ENCODE measurements around the gene TLR5. TPM values are rescaled to one million over a fixed set of nuclear protein-coding genes. Genes with fewer than 3 reads are reported as not detected.

TLR5 gene
- polyA plus RNA-seq, 1 of the 3 experiments (the other 2 are of a cell fraction), result not detected

GRCh38 chr1:223125766-223126165 is 17.3 kb downstream of the TLR5 start:
- TF ChIP-seq TAF1 (IDR thresholded peaks at IDR 0.05; ENCODE audit: borderline replicate concordance, low read depth, low read length) (no peak), PBX3 (IDR thresholded peaks at IDR 0.05) (no peak), FOXM1 (IDR thresholded peaks at IDR 0.05; ENCODE audit: low read depth) (no peak), RAD21 (IDR thresholded peaks at IDR 0.05; ENCODE audit: low read length) (no peak), NFIC (IDR thresholded peaks at IDR 0.05; ENCODE audit: borderline replicate concordance) (no peak), RFX5 (IDR thresholded peaks at IDR 0.05; ENCODE audit: low read length) (no peak), IRF3 (IDR thresholded peaks at IDR 0.05; ENCODE audit: low read depth, low read length) (no peak), GATA2 (CRISPR knock-in tag; IDR thresholded peaks at IDR 0.05) (no peak), USF1 (IDR thresholded peaks at IDR 0.05; ENCODE audit: borderline replicate concordance, low read depth) (no peak), EZH2phosphoT487 (IDR thresholded peaks at IDR 0.05; ENCODE audit: borderline replicate concordance, low read depth) (no peak), TCF12 (IDR thresholded peaks at IDR 0.05) (no peak)
- ChIA-PET POLR2A (no interaction called here), CTCF (interaction anchor here (1.2 to 10.3 kb wide), 5 partner anchors 9 to 349 kb away, joined by 3 to 93 read pairs (median 46); no protein-coding TSS in a partner anchor)
- peaks cover 5% of the 10 kb centered on the region; the same call in 1 of the 2 replicates for H3K27me3 ChIP-seq (ENCODE audit: insufficient read depth)
- H3K9me2 ChIP-seq, result no peaks in the 10 kb centered on the region
- no peak for DNase-seq
- 67% methylated on average over 2 of the region's 2 CpGs for WGBS (ENCODE audit: low lambda C conversion rate)
- H3K9me3 ChIP-seq, result no peaks in the 10 kb centered on the region
- H4K20me1 ChIP-seq (ENCODE audit: insufficient read depth), result no peaks in the 10 kb centered on the region
- H3K4me3 ChIP-seq (ENCODE audit: low read depth in 2 of 2, low read length in 1 of 2), result no peak overlapping the region
- no peaks in the 10 kb centered on the region for H3K36me3 ChIP-seq (replicated peaks in 1 of 2; ENCODE audit: control insufficient read depth in 1 of 2, insufficient read depth in 2 of 2, low read length in 1 of 2)
- H3K4me2 ChIP-seq, result no peak overlapping the region
- no peak overlapping the region for H2AFZ ChIP-seq (ENCODE audit: low read depth)
- H3K79me2 ChIP-seq (ENCODE audit: insufficient read depth), result no peaks in the 10 kb centered on the region
- H3K27ac ChIP-seq (ENCODE audit: low read depth in 2 of 2, low read length in 1 of 2), result no peak overlapping the region
- no peaks in the 10 kb centered on the region for H3F3A ChIP-seq (replicated peaks; ENCODE audit: insufficient read depth)
- peaks cover 0 to 12% of the 10 kb centered on the region in 2 experiments; a peak in 1 of 4 replicates for H3K4me1 ChIP-seq (ENCODE audit: control insufficient read depth in 1 of 2, insufficient read depth in 2 of 2, low read depth in 1 of 2, low read length in 1 of 2)
- no peak overlapping the region for H3K9ac ChIP-seq

- POLR2A ChIA-PET, result no interaction called here
- Histone ChIP-seq H2AFZ (ENCODE audit: low read depth) (no peak overlapping the region), H3K4me1 (ENCODE audit: control insufficient read depth in 1 of 2, insufficient read depth in 2 of 2, low read depth in 1 of 2, low read length in 1 of 2) (peaks cover 0 to 9% of the 10 kb centered on the region in 2 experiments; a peak in 1 of 4 replicates), H3K27ac (ENCODE audit: low read depth in 2 of 2, low read length in 1 of 2) (no peak overlapping the region), H3K4me3 (ENCODE audit: low read depth in 2 of 2, low read length in 1 of 2) (no peak overlapping the region), H3K9me2 (no peaks in the 10 kb centered on the region), H4K20me1 (ENCODE audit: insufficient read depth) (no peaks in the 10 kb centered on the region), H3F3A (replicated peaks; ENCODE audit: insufficient read depth) (no peaks in the 10 kb centered on the region), H3K27me3 (ENCODE audit: insufficient read depth) (no peaks in the 10 kb centered on the region; the same call in 1 of the 2 replicates), H3K4me2 (peak overlapping the region; percentile 9; the same call in 1 of the 2 replicates), H3K79me2 (ENCODE audit: insufficient read depth) (no peaks in the 10 kb centered on the region), H3K9me3 (no peaks in the 10 kb centered on the region), H3K9ac (no peak overlapping the region), H3K36me3 (replicated peaks in 1 of 2; ENCODE audit: control insufficient read depth in 1 of 2, insufficient read depth in 2 of 2, low read length in 1 of 2) (no peaks in the 10 kb centered on the region)
- CTCF ChIA-PET, result interaction anchor here (0.8 to 10.3 kb wide), 43 partner anchors 9 to 570 kb away, joined by 3 to 93 read pairs (median 4); partner anchors contain the start of genes FAM177B, SUSD4 and TLR5
- TF ChIP-seq RAD21 (IDR thresholded peaks at IDR 0.05; ENCODE audit: low read length) (no peak), SMC3 (IDR thresholded peaks at IDR 0.05; ENCODE audit: low read depth, low read length) (no peak), NRF1 (IDR thresholded peaks at IDR 0.05; ENCODE audit: low read depth, low read length) (no peak), FOSL2 (IDR thresholded peaks at IDR 0.05; ENCODE audit: borderline replicate concordance, low read depth) (no peak), MEF2A (IDR thresholded peaks at IDR 0.05; ENCODE audit: borderline replicate concordance, low read depth) (no peak), RCOR1 (IDR thresholded peaks at IDR 0.05; ENCODE audit: low read length) (no peak), TAF1 (IDR thresholded peaks at IDR 0.05; ENCODE audit: borderline replicate concordance, low read depth, low read length) (no peak), CTCF (IDR thresholded peaks at IDR 0.05) (no peak), FOXM1 (IDR thresholded peaks at IDR 0.05; ENCODE audit: low read depth) (no peak), USF2 (IDR thresholded peaks at IDR 0.05; ENCODE audit: borderline replicate concordance, low read depth, low read length) (no peak), MXI1 (IDR thresholded peaks at IDR 0.05; ENCODE audit: low read depth, low read length) (no peak), NFIC (IDR thresholded peaks at IDR 0.05; ENCODE audit: borderline replicate concordance) (no peak), JUND (IDR thresholded peaks at IDR 0.05) (no peak), TEAD4 (IDR thresholded peaks at IDR 0.05; ENCODE audit: borderline replicate concordance, insufficient read depth) (no peak)
- DNase-seq, result no peak
- WGBS (ENCODE audit: low lambda C conversion rate), result 61% methylated on average over 6 of the region's 6 CpGs
These were observed 19.9 kb downstream of the TLR5 start for GRCh38 chr1:223123011-223123610.
